ENCODE data around the gene NEB. TPM values are rescaled to one million over a fixed set of nuclear protein-coding genes. Genes with fewer than 3 reads are reported as not detected.
"Not testable (repeated sequence)": the region's sequence is repeated elsewhere in the genome, so short reads cannot be mapped to it uniquely, and the experiment has no call there.

NEB gene
- polyA plus RNA-seq, 1 experiment: 0.14 TPM

- Histone ChIP-seq H3K27ac (ENCODE audit: low read depth, low read length) (no peak overlapping the region), H3K9me3 (ENCODE audit: control insufficient read depth, insufficient read depth, low read length) (no peaks in the 10 kb centered on the region), H3K27me3 (ENCODE audit: control insufficient read depth, insufficient read depth, low read length) (no peaks in the 10 kb centered on the region), H3K4me3 (ENCODE audit: low read depth, low read length) (no peak overlapping the region)
- TF ChIP-seq CTCF (IDR thresholded peaks at IDR 0.05; ENCODE audit: low read depth, low read length): no peak
- CTCF ChIA-PET: interaction anchor here (0.6 kb wide), 1 partner anchor 322 kb away, joined by 4 read pairs; no protein-coding TSS in a partner anchor
- DNase-seq (ENCODE audit: low read depth, low spot score): no peak
- POLR2A ChIA-PET: no interaction called here
Observed at GRCh38 chr2:151611351-151611750, 122.9 kb downstream of the NEB start.

- ChIA-PET POLR2A (no interaction called here), CTCF (no interaction called here)
- Histone ChIP-seq H3K27ac (ENCODE audit: low read depth, low read length) (no peak overlapping the region), H3K27me3 (ENCODE audit: control insufficient read depth, insufficient read depth, low read length) (no peaks in the 10 kb centered on the region), H3K9me3 (ENCODE audit: control insufficient read depth, insufficient read depth, low read length) (no peaks in the 10 kb centered on the region), H3K4me3 (ENCODE audit: low read depth, low read length) (no peak overlapping the region)
- TF ChIP-seq CTCF (IDR thresholded peaks at IDR 0.05; ENCODE audit: low read depth, low read length): no peak
- DNase-seq (ENCODE audit: low read depth, low spot score): no peak
Observed at GRCh38 chr2:151610310-151610709, 124.0 kb downstream of the NEB start.

GRCh38 chr2:151609705-151610104, 124.6 kb downstream of the NEB start:
- no peaks in the 10 kb centered on the region for H3K27me3 ChIP-seq (ENCODE audit: control insufficient read depth, insufficient read depth, low read length)
- no peaks in the 10 kb centered on the region for H3K9me3 ChIP-seq (ENCODE audit: control insufficient read depth, insufficient read depth, low read length)
- no peak overlapping the region for H3K27ac ChIP-seq (ENCODE audit: low read depth, low read length)
- POLR2A ChIA-PET: no interaction called here
- DNase-seq (ENCODE audit: low read depth, low spot score): no peak
- H3K4me3 ChIP-seq (ENCODE audit: low read depth, low read length): no peak overlapping the region
- no peak for TF ChIP-seq CTCF (IDR thresholded peaks at IDR 0.05; ENCODE audit: low read depth, low read length)
- CTCF ChIA-PET: no interaction called here

- H3K27ac ChIP-seq (ENCODE audit: low read depth, low read length); CTCF ChIA-PET; H3K4me3 ChIP-seq (ENCODE audit: low read depth, low read length); H3K27me3 ChIP-seq (ENCODE audit: control insufficient read depth, insufficient read depth, low read length); H3K9me3 ChIP-seq (ENCODE audit: control insufficient read depth, insufficient read depth, low read length); POLR2A ChIA-PET; DNase-seq (ENCODE audit: low read depth, low spot score): not testable (repeated sequence)
Observed at GRCh38 chr2:151607459-151608424, 126.5 kb downstream of the NEB start.

- H3K27ac ChIP-seq (ENCODE audit: low read depth, low read length); POLR2A ChIA-PET; CTCF ChIA-PET; H3K4me3 ChIP-seq (ENCODE audit: low read depth, low read length); DNase-seq (ENCODE audit: low read depth, low spot score); H3K27me3 ChIP-seq (ENCODE audit: control insufficient read depth, insufficient read depth, low read length); H3K9me3 ChIP-seq (ENCODE audit: control insufficient read depth, insufficient read depth, low read length): not testable (repeated sequence)
Observed at GRCh38 chr2:151603530-151603929, 130.7 kb downstream of the NEB start.

GRCh38 chr2:151602402-151602801, 131.9 kb downstream of the NEB start:
- H3K27me3 ChIP-seq (ENCODE audit: control insufficient read depth, insufficient read depth, low read length); POLR2A ChIA-PET; H3K27ac ChIP-seq (ENCODE audit: low read depth, low read length); H3K9me3 ChIP-seq (ENCODE audit: control insufficient read depth, insufficient read depth, low read length); H3K4me3 ChIP-seq (ENCODE audit: low read depth, low read length); CTCF ChIA-PET; DNase-seq (ENCODE audit: low read depth, low spot score): not testable (repeated sequence)

GRCh38 chr2:151601803-151602202, 132.5 kb downstream of the NEB start:
- H3K9me3 ChIP-seq (ENCODE audit: control insufficient read depth, insufficient read depth, low read length); POLR2A ChIA-PET; CTCF ChIA-PET; H3K27me3 ChIP-seq (ENCODE audit: control insufficient read depth, insufficient read depth, low read length); H3K27ac ChIP-seq (ENCODE audit: low read depth, low read length); H3K4me3 ChIP-seq (ENCODE audit: low read depth, low read length); DNase-seq (ENCODE audit: low read depth, low spot score): not testable (repeated sequence)

- H3K27ac ChIP-seq (ENCODE audit: low read depth, low read length); H3K4me3 ChIP-seq (ENCODE audit: low read depth, low read length); H3K9me3 ChIP-seq (ENCODE audit: control insufficient read depth, insufficient read depth, low read length); CTCF ChIA-PET; DNase-seq (ENCODE audit: low read depth, low spot score); H3K27me3 ChIP-seq (ENCODE audit: control insufficient read depth, insufficient read depth, low read length); POLR2A ChIA-PET: not testable (repeated sequence)
Observed at GRCh38 chr2:151596903-151597608, 137.2 kb downstream of the NEB start.

- DNase-seq (ENCODE audit: low read depth, low spot score); H3K27me3 ChIP-seq (ENCODE audit: control insufficient read depth, insufficient read depth, low read length); CTCF ChIA-PET; POLR2A ChIA-PET; H3K9me3 ChIP-seq (ENCODE audit: control insufficient read depth, insufficient read depth, low read length); H3K4me3 ChIP-seq (ENCODE audit: low read depth, low read length); H3K27ac ChIP-seq (ENCODE audit: low read depth, low read length): not testable (repeated sequence)
Observed at GRCh38 chr2:151591908-151592255, 142.4 kb downstream of the NEB start.

All from AG04450 (cell line).